WTC11 (cell line): ENCODE results near the gene IPO4. TPM values are rescaled to one million over a fixed set of nuclear protein-coding genes. Genes with fewer than 3 reads are reported as not detected.

ENCODE experiments used
- ATAC-seq: fragments of 200-7000 bp; cut with Tn5 transposase; 2 replicates; pipeline ENCODE4 v1.10.0; 2021; ENCODE audit warnings: mild to moderate bottlenecking, moderate library complexity
- CTCF ChIA-PET: fragments of 300-600 bp; sonication (Branson Sonifier 250); formaldehyde crosslinking; loops from one replicate; lab custom pipeline; 2021; ENCODE audit warnings: antibody characterized with exemption; lab: Charles Lee
- POLR2A ChIA-PET: fragments of 350-600 bp; sonication (Branson Sonifier 250); formaldehyde crosslinking; loops from one replicate; lab custom pipeline; 2021; ENCODE audit warnings: antibody characterized with exemption; lab: Charles Lee
- DNase-seq: peaks from one replicate; pipeline ENCODE4 v3.0.0; 2021; ENCODE audit warnings: low spot score
- H3K27ac Mint-ChIP-seq: 2 replicates; pipeline ENCODE4 v1.8.0; 2021; ENCODE audit warnings: mixed read lengths
- H3K27me3 Mint-ChIP-seq: 2 replicates; pipeline ENCODE4 v1.8.0; 2021; ENCODE audit warnings: low read depth, mild to moderate bottlenecking, moderate library complexity, mixed read lengths
- H3K36me3 Mint-ChIP-seq: 2 replicates; pipeline ENCODE4 v1.8.0; 2021; ENCODE audit warnings: mixed read lengths
- H3K4me1 Mint-ChIP-seq: 2 replicates; pipeline ENCODE4 v1.8.0; 2022; ENCODE audit warnings: mixed read lengths
- H3K4me3 Mint-ChIP-seq: 2 replicates; pipeline ENCODE4 v1.8.0; 2021; ENCODE audit warnings: mild to moderate bottlenecking, moderate library complexity, mixed read lengths
- H3K9me3 Mint-ChIP-seq: 2 replicates; pipeline ENCODE4 v1.8.0; 2021; ENCODE audit warnings: mixed read lengths
- AFF4 ChIP-seq: sonication (generic); formaldehyde crosslinking; IDR thresholded peaks from 2 replicates; pipeline ENCODE4 v1.8.1; 2023; ENCODE audit warnings: mild to moderate bottlenecking, missing genetic modification reagents, borderline replicate concordance
- CBFB ChIP-seq: sonication (generic); formaldehyde crosslinking; IDR thresholded peaks from 2 replicates; pipeline ENCODE4 v1.8.1; 2022; ENCODE audit warnings: mild to moderate bottlenecking, low read depth, missing genetic modification reagents
- CREB1 ChIP-seq: sonication (generic); formaldehyde crosslinking; IDR thresholded peaks from 2 replicates; pipeline ENCODE4 v1.8.0; 2023; ENCODE audit warnings: mild to moderate bottlenecking, missing genetic modification reagents
- CREM ChIP-seq: sonication (generic); formaldehyde crosslinking; IDR thresholded peaks from 2 replicates; pipeline ENCODE4 v1.8.1; 2022; ENCODE audit warnings: mild to moderate bottlenecking, missing genetic modification reagents, moderate library complexity
- CTCF ChIP-seq: fragments of 200-600 bp; IDR thresholded peaks from 2 replicates; pipeline ENCODE4 v1.8.0; 2022; ENCODE audit warnings: antibody characterized with exemption
- ESRRA ChIP-seq: sonication (generic); formaldehyde crosslinking; IDR thresholded peaks from 2 replicates; pipeline ENCODE4 v1.8.1; 2022; ENCODE audit warnings: mild to moderate bottlenecking, missing genetic modification reagents, borderline replicate concordance
- KAT7 ChIP-seq: sonication (generic); formaldehyde crosslinking; IDR thresholded peaks from 2 replicates; pipeline ENCODE4 v1.8.1; 2023; ENCODE audit warnings: missing genetic modification reagents, mild to moderate bottlenecking, borderline replicate concordance
- MXD4 ChIP-seq: fragments of 250-450 bp; sonication (Bioruptor Pico); IDR thresholded peaks from 2 replicates; pipeline ENCODE4 v1.8.0; 2021; ENCODE audit warnings: mild to moderate bottlenecking, moderate library complexity, borderline replicate concordance
- NFYB ChIP-seq: sonication (generic); formaldehyde crosslinking; conservative IDR thresholded peaks from 2 replicates; pipeline ENCODE4 v1.8.0; 2022; ENCODE audit warnings: low read depth, missing genetic modification reagents
- RORB ChIP-seq: fragments of 250-450 bp; sonication (Bioruptor Pico); IDR thresholded peaks from 2 replicates; pipeline ENCODE4 v1.9.0; 2021; ENCODE audit warnings: mild to moderate bottlenecking
- TCF7 ChIP-seq: sonication (generic); formaldehyde crosslinking; IDR thresholded peaks from 2 replicates; pipeline ENCODE4 v1.8.0; 2022; ENCODE audit warnings: mild to moderate bottlenecking, low read depth, missing genetic modification reagents, moderate library complexity
- USF1 ChIP-seq: sonication (generic); formaldehyde crosslinking; IDR thresholded peaks from 2 replicates; pipeline ENCODE4 v1.8.0; 2022; ENCODE audit warnings: mild to moderate bottlenecking, missing genetic modification reagents
- ZNF232 ChIP-seq: sonication (generic); formaldehyde crosslinking; IDR thresholded peaks from 2 replicates; pipeline ENCODE4 v1.8.0; 2022; ENCODE audit warnings: mild to moderate bottlenecking, missing genetic modification reagents
- ZNF416 ChIP-seq: fragments of 250-450 bp; sonication (Bioruptor Pico); IDR thresholded peaks from 2 replicates; pipeline ENCODE4 v1.9.0; 2021; ENCODE audit warnings: mild to moderate bottlenecking, inconsistent platforms
- ZNF423 ChIP-seq: fragments of 250-450 bp; sonication (Bioruptor Pico); IDR thresholded peaks from 2 replicates; pipeline ENCODE4 v2.1.2; 2022; ENCODE audit warnings: mild to moderate bottlenecking, moderate library complexity
- total RNA-seq: library from RNA; stranded (reverse); gene quantifications from 3 replicates; pipeline ENCODE4 v1.2.3, GENCODE V29; 2021
- TF ChIP-seq, protein P1 (sequence below): sonication (generic); formaldehyde crosslinking; IDR thresholded peaks from 2 replicates; pipeline ENCODE4 v1.8.1; 2022; ENCODE audit warnings: low read depth, missing genetic modification reagents, borderline replicate concordance

Gene IPO4
- total RNA-seq, 1 experiment from 2014 or later = 128 TPM

GRCh38 chr14:24155100-24155499 lies 33.5 kb downstream of the IPO4 start (continued):
- no peak for TF ChIP-seq AFF4 (CRISPR knock-in tag)
- TF ChIP-seq ZNF423 = no peak
- TF ChIP-seq, all 79 proteins: peak for 0

GRCh38 chr14:24151404-24152080 lies 37.1 kb downstream of the IPO4 start:
- no peak for DNase-seq
- Mint-ChIP-seq H3K9me3 (no peaks in the 10 kb centered on the region), H3K27ac (no peak overlapping the region), H3K27me3 (no peaks in the 10 kb centered on the region), H3K4me3 (no peak overlapping the region), H3K4me1 (peaks cover 11% of the 10 kb centered on the region), H3K36me3 (peaks cover 53% of the 10 kb centered on the region)
- TF ChIP-seq USF1 (CRISPR knock-in tag) (no peak), MXD4 (CRISPR knock-in tag) (no peak), ZNF232 (CRISPR knock-in tag) (no peak), ZNF416 (CRISPR knock-in tag) (no peak), CREB1 (CRISPR knock-in tag) (no peak), CREM (CRISPR knock-in tag) (no peak), CBFB (CRISPR knock-in tag) (no peak), CTCF (no peak), TCF7 (CRISPR knock-in tag) (no peak), RORB (CRISPR knock-in tag) (no peak), KAT7 (CRISPR knock-in tag) (no peak), ESRRA (CRISPR knock-in tag) (no peak), NFYB (CRISPR knock-in tag) (no peak), ZNF423 (no peak)
- TF ChIP-seq, protein P1, sequence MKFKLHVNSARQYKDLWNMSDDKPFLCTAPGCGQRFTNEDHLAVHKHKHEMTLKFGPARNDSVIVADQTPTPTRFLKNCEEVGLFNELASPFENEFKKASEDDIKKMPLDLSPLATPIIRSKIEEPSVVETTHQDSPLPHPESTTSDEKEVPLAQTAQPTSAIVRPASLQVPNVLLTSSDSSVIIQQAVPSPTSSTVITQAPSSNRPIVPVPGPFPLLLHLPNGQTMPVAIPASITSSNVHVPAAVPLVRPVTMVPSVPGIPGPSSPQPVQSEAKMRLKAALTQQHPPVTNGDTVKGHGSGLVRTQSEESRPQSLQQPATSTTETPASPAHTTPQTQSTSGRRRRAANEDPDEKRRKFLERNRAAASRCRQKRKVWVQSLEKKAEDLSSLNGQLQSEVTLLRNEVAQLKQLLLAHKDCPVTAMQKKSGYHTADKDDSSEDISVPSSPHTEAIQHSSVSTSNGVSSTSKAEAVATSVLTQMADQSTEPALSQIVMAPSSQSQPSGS (CRISPR knock-in tag) = no peak
- CTCF ChIA-PET = interaction anchor here (0.5 to 4.1 kb wide), 6 partner anchors 9 to 157 kb away, joined by 3 to 19 read pairs (median 4); partner anchors contain the start of genes CIDEB and IRF9
- ATAC-seq = no peak
- POLR2A ChIA-PET = interaction anchor here (0.7 to 1.7 kb wide), 4 partner anchors 9 to 41 kb away, joined by 3 to 4 read pairs (median 3); partner anchors contain the start of genes DCAF11, EMC9, IRF9 and NRL
